Liver (tissue), 9 donors: ENCODE results near the gene ANXA11. TPM values are rescaled to one million over a fixed set of nuclear protein-coding genes. Genes with fewer than 3 reads are reported as not detected.
"Not testable (repeated sequence)": the region's sequence is repeated elsewhere in the genome, so short reads cannot be mapped to it uniquely, and the experiment has no call there.

ENCODE experiments used
- DNase-seq: peaks from one replicate; pipeline ENCODE4 v3.0.0-alpha.2; 2017; ENCODE audit warnings: low spot score
- H3K27ac ChIP-seq, 2 donors: one replicate each; pipeline ENCODE4 v1.7.0; 2013; ENCODE audit warnings: inconsistent platforms in 2 of 2, low read length in 2 of 2, control low read depth in 1 of 2, low read depth in 1 of 2, mild to moderate bottlenecking in 1 of 2
- H3K27me3 ChIP-seq, 4 donors: one replicate each; pipeline versions ENCODE4 v1.6.1 to v1.7.0; 2013; ENCODE audit warnings: low read length in 3 of 4, inconsistent platforms in 1 of 4, mild to moderate bottlenecking in 1 of 4, moderate library complexity in 1 of 4; ENCODE audit not compliant: control insufficient read depth in 4 of 4, insufficient read depth in 4 of 4
- H3K36me3 ChIP-seq, 4 donors: one replicate each; pipeline versions ENCODE4 v1.6.1 to v1.7.0; 2013; ENCODE audit warnings: low read length in 3 of 4, mild to moderate bottlenecking in 3 of 4, low read depth in 1 of 4, moderate library complexity in 1 of 4; ENCODE audit not compliant: control insufficient read depth in 4 of 4, insufficient read depth in 3 of 4
- H3K4me1 ChIP-seq, 4 donors: one replicate each; pipeline versions ENCODE4 v1.6.1 to v1.7.0; 2013; ENCODE audit warnings: low read length in 3 of 4, mild to moderate bottlenecking in 3 of 4, moderate library complexity in 1 of 4; ENCODE audit not compliant: control insufficient read depth in 4 of 4, insufficient read depth in 4 of 4
- H3K4me3 ChIP-seq, 3 donors: one replicate each; pipeline versions ENCODE4 v1.6.1 to v1.7.0; 2013; ENCODE audit warnings: low read length in 3 of 3, control low read depth in 1 of 3, low read depth in 1 of 3, mild to moderate bottlenecking in 1 of 3
- H3K9ac ChIP-seq, 2 donors: one replicate each; pipeline ENCODE4 v1.7.0; 2013; ENCODE audit warnings: low read length in 2 of 2, mild to moderate bottlenecking in 2 of 2, moderate library complexity in 2 of 2, control low read depth in 1 of 2, low read depth in 1 of 2
- H3K9me3 ChIP-seq, 4 donors: one replicate each; pipeline versions ENCODE4 v1.6.1 to v1.7.0; 2013; ENCODE audit warnings: low read length in 3 of 4; ENCODE audit not compliant: control insufficient read depth in 4 of 4
- ATF3 ChIP-seq: IDR thresholded peaks from 2 replicates; pipeline ENCODE4 v1.6.1; 2016; ENCODE audit warnings: antibody characterized with exemption
- CTCF ChIP-seq: fragments of 150-350 bp; IDR thresholded peaks from 2 replicates; pipeline ENCODE4 v1.5.1; 2017; ENCODE audit warnings: improper control_type of control experiment, low read depth, low read length; ENCODE audit not compliant: missing input control
- EGR1 ChIP-seq, 2 donors: IDR thresholded peaks; 2 replicates each; pipeline ENCODE4 v1.6.1; 2016 to 2018; ENCODE audit warnings: antibody characterized with exemption in 2 of 2, low read depth in 2 of 2
- FOXA1 ChIP-seq: IDR thresholded peaks from 2 replicates; pipeline ENCODE4 v1.6.1; 2016; ENCODE audit warnings: antibody characterized with exemption
- FOXA2 ChIP-seq: IDR thresholded peaks from 2 replicates; pipeline ENCODE4 v1.6.1; 2016; ENCODE audit warnings: antibody characterized with exemption
- GABPA ChIP-seq, 2 donors: IDR thresholded peaks in 1 of 2; conservative IDR thresholded peaks in 1 of 2; 2 replicates each; pipeline ENCODE4 v1.6.1; 2016; ENCODE audit warnings: antibody characterized with exemption in 2 of 2, mild to moderate bottlenecking in 1 of 2, moderate library complexity in 1 of 2
- HNF4A ChIP-seq, 2 donors: conservative IDR thresholded peaks; 2 replicates each; pipeline ENCODE4 v1.6.1; 2016; ENCODE audit warnings: antibody characterized with exemption in 2 of 2, mild to moderate bottlenecking in 2 of 2
- HNF4G ChIP-seq: IDR thresholded peaks from 2 replicates; pipeline ENCODE4 v1.6.1; 2016; ENCODE audit warnings: antibody characterized with exemption
- JUND ChIP-seq, 2 donors: IDR thresholded peaks; 2 replicates each; pipeline ENCODE4 v1.6.1; 2016; ENCODE audit warnings: antibody characterized with exemption in 2 of 2
- MAX ChIP-seq: IDR thresholded peaks from 2 replicates; pipeline ENCODE4 v1.6.1; 2016; ENCODE audit warnings: antibody characterized with exemption
- NR2F2 ChIP-seq: IDR thresholded peaks from 2 replicates; pipeline ENCODE4 v1.6.1; 2016; ENCODE audit warnings: antibody characterized with exemption
- RAD21 ChIP-seq, 2 donors: IDR thresholded peaks; 2 replicates each; pipeline ENCODE4 v1.6.1; 2016; ENCODE audit warnings: antibody characterized with exemption in 2 of 2, mild to moderate bottlenecking in 2 of 2
- REST ChIP-seq: IDR thresholded peaks from 2 replicates; pipeline ENCODE4 v1.6.1; 2016; ENCODE audit warnings: antibody characterized with exemption, mild to moderate bottlenecking
- RXRA ChIP-seq, 2 donors: IDR thresholded peaks; 2 replicates each; pipeline ENCODE4 v1.6.1; 2017 to 2018; ENCODE audit warnings: antibody characterized with exemption in 2 of 2, mild to moderate bottlenecking in 1 of 2
- SP1 ChIP-seq: IDR thresholded peaks from 2 replicates; pipeline ENCODE4 v1.6.1; 2018; ENCODE audit warnings: antibody characterized with exemption, mild to moderate bottlenecking
- TAF1 ChIP-seq: conservative IDR thresholded peaks from 2 replicates; pipeline ENCODE4 v1.6.1; 2016; ENCODE audit warnings: antibody characterized with exemption, mild to moderate bottlenecking
- YY1 ChIP-seq: IDR thresholded peaks from 2 replicates; pipeline ENCODE4 v1.6.1; 2016; ENCODE audit warnings: antibody characterized with exemption, mild to moderate bottlenecking
- ZBTB33 ChIP-seq: IDR thresholded peaks from 2 replicates; pipeline ENCODE4 v1.6.1; 2016; ENCODE audit warnings: antibody characterized with exemption
- WGBS: extraction: QIAGEN DNeasy Blood & Tissue Kit; methylation state at CpG from one replicate; pipeline ENCODE4 v1.1.7; 2013; 5-methylcytosine and 5-hydroxymethylcytosine counted together
- polyA plus RNA-seq, 2 donors: library from polyadenylated mRNA; stranded (reverse) in 1 of 2; unstranded in 1 of 2; fragments of 200-250 nt in 1 of 2; fragments of >200 nt in 1 of 2; fragmentation: Nextera tagmentation in 1 of 2; extraction: Ambion mirVana in 1 of 2; gene quantifications; one replicate each; pipeline versions ENCODE4 v1.2.1 to v1.2.3, GENCODE V29; 2013 to 2015
- total RNA-seq, 2 donors: library from RNA; depleted of rRNA; stranded (reverse); fragments of >200 nt; gene quantifications; one replicate each; pipeline ENCODE4 v1.2.3, GENCODE V29; 2014
- donor health status: healthy.
- donor health status: healthy.
- donor health status: healthy.
- donor health status: healthy.
- donor health status: healthy.

Gene ANXA11
- total and polyA plus RNA-seq, 4 donors = 14.0 to 40.4 (median 24.8) TPM

GRCh38 chr10:80252296-80252887 lies 47.1 kb upstream of the ANXA11 start:
- H3K36me3 ChIP-seq = no peaks in the 10 kb centered on the region
- no peaks in the 10 kb centered on the region for H3K27me3 ChIP-seq
- no peak overlapping the region for H3K27ac ChIP-seq
- no peak for TF ChIP-seq JUND (IDR thresholded peaks at IDR 0.05)
- no peak for TF ChIP-seq TAF1
- no peak for TF ChIP-seq RAD21 (IDR thresholded peaks at IDR 0.05)
- no peak for TF ChIP-seq ZBTB33
- no peak for TF ChIP-seq SP1
- TF ChIP-seq ATF3 = no peak
- TF ChIP-seq NR2F2 = no peak
- TF ChIP-seq REST = no peak
- TF ChIP-seq EGR1 (IDR thresholded peaks at IDR 0.05; ENCODE audit: low read depth in 2 of 2) = no peak
- TF ChIP-seq RXRA (IDR thresholded peaks at IDR 0.05) = no peak
- no peak for TF ChIP-seq YY1
- no peak for TF ChIP-seq HNF4A (conservative IDR thresholded peaks at IDR 0.05)
- TF ChIP-seq GABPA (IDR thresholded peaks at IDR 0.05 in 1 of 2, conservative IDR thresholded peaks at IDR 0.05 in 1 of 2) = no peak
- no peak for TF ChIP-seq CTCF
- TF ChIP-seq FOXA2 = no peak
- TF ChIP-seq MAX = no peak
- no peak for TF ChIP-seq HNF4G
- no peak for TF ChIP-seq FOXA1
- no peaks in the 10 kb centered on the region for H3K9me3 ChIP-seq
- H3K4me1 ChIP-seq = no peaks in the 10 kb centered on the region
- H3K9ac ChIP-seq = no peak overlapping the region
- 89% methylated on average over 12 of the region's 12 CpGs for WGBS
- H3K4me3 ChIP-seq = no peak overlapping the region
- no peak for DNase-seq

- not testable (repeated sequence) for H3K27ac ChIP-seq, H3K9ac ChIP-seq, H3K27me3 ChIP-seq, H3K36me3 ChIP-seq, H3K4me3 ChIP-seq, DNase-seq, H3K4me1 ChIP-seq, H3K9me3 ChIP-seq
- WGBS = 92% methylated on average over 3 of the region's 4 CpGs
These were observed 46.5 kb upstream of the ANXA11 start for GRCh38 chr10:80251703-80252280.

- H3K9me3 ChIP-seq, DNase-seq, H3K36me3 ChIP-seq, H3K27ac ChIP-seq, H3K4me3 ChIP-seq, H3K27me3 ChIP-seq, H3K9ac ChIP-seq, H3K4me1 ChIP-seq: not testable (repeated sequence)
- no CpG with 5 or more reads among the region's 1 CpG for WGBS
These were observed 45.1 kb upstream of the ANXA11 start for GRCh38 chr10:80250399-80250798.

- DNase-seq = not testable (repeated sequence)
These were observed 44.6 kb upstream of the ANXA11 start for GRCh38 chr10:80249906-80250305.

More at GRCh38 chr10:80249906-80250305, 44.6 kb upstream of the ANXA11 start:
- H3K36me3 ChIP-seq, H3K4me1 ChIP-seq, H3K4me3 ChIP-seq, H3K27me3 ChIP-seq, H3K27ac ChIP-seq, H3K9me3 ChIP-seq, H3K9ac ChIP-seq: not testable (repeated sequence)
- WGBS = 39% methylated on average over 3 of the region's 4 CpGs
